ENCODE data around the gene SLC22A31. TPM values are rescaled to one million over a fixed set of nuclear protein-coding genes. Genes with fewer than 3 reads are reported as not detected.

SLC22A31 gene
- total RNA-seq, 1 experiment from 2014 or later, result 8.4 TPM

DNA sequence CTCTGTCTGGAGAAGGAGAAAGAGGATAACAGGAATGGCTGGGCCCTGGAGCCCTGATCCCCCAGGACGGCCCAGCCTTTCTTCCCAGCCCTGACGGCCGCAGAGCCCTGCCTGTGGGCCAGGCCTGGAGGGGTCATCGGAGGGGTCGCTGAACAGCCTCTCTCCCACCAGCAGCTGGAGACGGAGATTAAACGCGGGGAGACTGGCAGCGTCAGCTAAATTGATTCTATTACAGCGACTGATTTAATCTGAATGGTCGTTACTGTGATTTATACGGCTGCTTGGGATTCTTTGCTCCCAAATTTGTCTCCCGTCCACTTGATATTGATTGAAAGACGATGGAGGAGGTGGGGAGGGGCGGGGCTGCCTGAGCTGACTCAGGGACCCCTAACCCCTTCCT is 35.9 kb downstream of the SLC22A31 start:
- ChIA-PET CTCF (no interaction called here), POLR2A (ENCODE audit: unreplicated experiment) (no interaction called here)
- Histone ChIP-seq H3K36me3 (ENCODE audit: low read depth, low read length) (no peaks in the 10 kb centered on the region), H3K9me3 (ENCODE audit: low read length) (no peaks in the 10 kb centered on the region), H3F3A (ENCODE audit: low read length, unreplicated experiment) (no peaks in the 10 kb centered on the region), H3K27ac (ENCODE audit: low read length) (no peak overlapping the region), H3K4me1 (ENCODE audit: insufficient read depth, low read length) (no peaks in the 10 kb centered on the region), H2AFZ (ENCODE audit: low read length) (no peak overlapping the region), H3K9ac (ENCODE audit: low read length) (no peak overlapping the region), H3K4me3 (ENCODE audit: low read length) (no peak overlapping the region), H3K4me2 (ENCODE audit: low read length) (no peak overlapping the region), H3K27me3 (ENCODE audit: low read length) (no peaks in the 10 kb centered on the region), H3K9me2 (replicated peaks; ENCODE audit: low read length) (no peaks in the 10 kb centered on the region), H4K20me1 (ENCODE audit: low read length) (no peaks in the 10 kb centered on the region), H3K79me2 (ENCODE audit: low read length) (no peaks in the 10 kb centered on the region)
- ATAC-seq, result no peak
- BruUV-seq (replicated peaks), result no TSS peak
- intact Hi-C loops (cut with micrococcal nuclease), result loop anchor here (10.0 kb wide), 2 partner anchors 110 to 350 kb away; partner anchors contain the start of gene APRT
- no peak for TF ChIP-seq EZH2 (IDR thresholded peaks at IDR 0.05; ENCODE audit: low read length, unreplicated experiment)
- DNase-seq, result no peak

DNA sequence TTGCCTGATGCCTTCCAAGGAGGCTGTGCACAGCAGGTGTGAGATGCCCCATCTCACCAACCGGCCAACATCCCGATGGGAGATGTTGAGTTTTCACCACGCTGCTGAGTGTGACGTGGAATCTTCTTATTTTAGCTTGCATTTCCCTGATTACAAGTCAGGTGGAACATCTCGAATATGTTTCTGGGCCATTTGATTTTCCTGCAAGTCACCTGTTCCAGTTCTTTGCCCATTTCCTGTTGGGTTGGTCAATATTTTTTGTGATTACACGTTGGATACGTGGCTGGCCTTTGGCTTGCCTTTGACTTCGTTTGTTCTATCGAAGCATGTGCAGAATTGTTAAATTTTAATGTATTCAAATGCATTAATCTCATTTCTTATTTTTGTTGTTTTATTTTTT is 37.0 kb downstream of the SLC22A31 start:
- Histone ChIP-seq H3K27ac (ENCODE audit: low read length) (no peak overlapping the region), H3K9ac (ENCODE audit: low read length) (no peak overlapping the region), H3K4me3 (ENCODE audit: low read length) (no peak overlapping the region), H3K79me2 (ENCODE audit: low read length) (no peaks in the 10 kb centered on the region), H3K9me3 (ENCODE audit: low read length) (no peaks in the 10 kb centered on the region), H3F3A (ENCODE audit: low read length, unreplicated experiment) (no peaks in the 10 kb centered on the region), H3K4me1 (ENCODE audit: insufficient read depth, low read length) (no peaks in the 10 kb centered on the region), H3K36me3 (ENCODE audit: low read depth, low read length) (no peaks in the 10 kb centered on the region), H3K9me2 (replicated peaks; ENCODE audit: low read length) (no peaks in the 10 kb centered on the region), H4K20me1 (ENCODE audit: low read length) (no peaks in the 10 kb centered on the region), H3K4me2 (ENCODE audit: low read length) (no peak overlapping the region), H3K27me3 (ENCODE audit: low read length) (no peaks in the 10 kb centered on the region), H2AFZ (ENCODE audit: low read length) (no peak overlapping the region)
- TF ChIP-seq, protein P1, sequence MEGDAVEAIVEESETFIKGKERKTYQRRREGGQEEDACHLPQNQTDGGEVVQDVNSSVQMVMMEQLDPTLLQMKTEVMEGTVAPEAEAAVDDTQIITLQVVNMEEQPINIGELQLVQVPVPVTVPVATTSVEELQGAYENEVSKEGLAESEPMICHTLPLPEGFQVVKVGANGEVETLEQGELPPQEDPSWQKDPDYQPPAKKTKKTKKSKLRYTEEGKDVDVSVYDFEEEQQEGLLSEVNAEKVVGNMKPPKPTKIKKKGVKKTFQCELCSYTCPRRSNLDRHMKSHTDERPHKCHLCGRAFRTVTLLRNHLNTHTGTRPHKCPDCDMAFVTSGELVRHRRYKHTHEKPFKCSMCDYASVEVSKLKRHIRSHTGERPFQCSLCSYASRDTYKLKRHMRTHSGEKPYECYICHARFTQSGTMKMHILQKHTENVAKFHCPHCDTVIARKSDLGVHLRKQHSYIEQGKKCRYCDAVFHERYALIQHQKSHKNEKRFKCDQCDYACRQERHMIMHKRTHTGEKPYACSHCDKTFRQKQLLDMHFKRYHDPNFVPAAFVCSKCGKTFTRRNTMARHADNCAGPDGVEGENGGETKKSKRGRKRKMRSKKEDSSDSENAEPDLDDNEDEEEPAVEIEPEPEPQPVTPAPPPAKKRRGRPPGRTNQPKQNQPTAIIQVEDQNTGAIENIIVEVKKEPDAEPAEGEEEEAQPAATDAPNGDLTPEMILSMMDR (conservative IDR thresholded peaks at IDR 0.05; ENCODE audit: low read depth, low read length), result no peak
- TF ChIP-seq EZH2phosphoT487 (IDR thresholded peaks at IDR 0.05; ENCODE audit: borderline replicate concordance, low read length) (no peak), EZH2 (IDR thresholded peaks at IDR 0.05; ENCODE audit: low read length, unreplicated experiment) (no peak)
- DNase-seq (no peak), ATAC-seq (no peak)
- POLR2A ChIA-PET (ENCODE audit: unreplicated experiment), result no interaction called here
- no TSS peak for BruUV-seq (replicated peaks)
- CTCF ChIA-PET, result no interaction called here
- intact Hi-C loops (cut with micrococcal nuclease), result loop anchor here (10.0 kb wide), 2 partner anchors 108 to 348 kb away; partner anchors contain the start of gene APRT

DNA sequence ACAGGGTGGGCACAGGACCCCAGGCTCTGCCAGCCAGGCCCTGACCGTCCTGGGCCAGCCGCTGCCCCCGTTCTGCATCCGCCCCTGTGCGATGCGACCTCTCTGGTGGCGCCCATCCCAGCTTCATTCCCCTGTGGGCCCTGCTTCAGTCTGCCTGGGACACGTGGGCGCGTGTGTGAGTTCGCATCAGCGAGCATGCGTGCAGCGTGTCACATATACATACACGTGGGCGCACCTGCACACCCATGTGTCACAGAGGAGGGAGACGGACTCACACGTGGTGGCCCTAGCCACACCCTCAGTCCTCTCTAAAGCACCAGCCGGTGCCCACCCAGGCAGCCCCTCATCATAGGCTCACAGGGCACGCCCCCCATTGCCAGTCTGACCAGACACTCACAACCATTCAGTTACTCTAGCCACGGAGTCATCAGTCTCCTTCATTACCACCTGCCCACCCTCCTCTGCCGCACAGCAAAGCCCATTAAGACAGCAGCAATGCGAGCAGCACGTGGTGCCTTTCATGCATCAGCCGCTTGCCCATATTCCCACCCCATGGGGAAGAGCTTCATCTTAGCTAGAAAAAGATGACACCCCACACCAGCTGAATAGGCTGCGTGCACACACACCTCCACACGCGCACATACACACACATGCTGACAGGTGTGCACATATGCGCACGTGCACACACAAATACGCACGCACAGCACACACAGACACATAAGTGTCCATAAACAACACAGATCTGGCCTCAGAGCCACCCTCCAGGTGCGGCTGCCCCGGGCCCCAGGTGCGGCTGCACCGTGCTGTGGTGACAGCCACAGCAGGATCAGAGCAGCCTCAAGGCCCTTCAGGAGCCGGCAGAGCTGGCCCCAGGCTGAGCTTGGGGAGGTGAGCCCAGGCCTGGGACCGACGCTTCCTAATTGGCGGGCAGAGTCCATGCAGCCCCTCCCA is 38.3 kb downstream of the SLC22A31 start:
- H3K27me3 ChIP-seq (ENCODE audit: low read length), result no peaks in the 10 kb centered on the region
- no peak overlapping the region for H3K4me3 ChIP-seq (ENCODE audit: low read length)
- no peaks in the 10 kb centered on the region for H3K9me2 ChIP-seq (replicated peaks; ENCODE audit: low read length)
- H3K27ac ChIP-seq (ENCODE audit: low read length), result no peak overlapping the region
- ATAC-seq (no peak), DNase-seq (no peak)
- no peaks in the 10 kb centered on the region for H3K79me2 ChIP-seq (ENCODE audit: low read length)
- no peaks in the 10 kb centered on the region for H4K20me1 ChIP-seq (ENCODE audit: low read length)
- H3F3A ChIP-seq (ENCODE audit: low read length, unreplicated experiment), result peaks cover 7% of the 10 kb centered on the region
- POLR2A ChIA-PET (ENCODE audit: unreplicated experiment), result no interaction called here
- no peaks in the 10 kb centered on the region for H3K36me3 ChIP-seq (ENCODE audit: low read depth, low read length)
- CTCF ChIA-PET, result no interaction called here
- H3K4me1 ChIP-seq (ENCODE audit: insufficient read depth, low read length), result no peaks in the 10 kb centered on the region
- no peaks in the 10 kb centered on the region for H3K9me3 ChIP-seq (ENCODE audit: low read length)
- TF ChIP-seq, protein P1 (conservative IDR thresholded peaks at IDR 0.05; ENCODE audit: low read depth, low read length), result no peak
- TF ChIP-seq EZH2phosphoT487 (IDR thresholded peaks at IDR 0.05; ENCODE audit: borderline replicate concordance, low read length), result no peak
- TF ChIP-seq EZH2 (IDR thresholded peaks at IDR 0.05; ENCODE audit: low read length, unreplicated experiment), result no peak
- BruUV-seq (replicated peaks), result no TSS peak
- no peak overlapping the region for H3K9ac ChIP-seq (ENCODE audit: low read length)
- intact Hi-C loops (cut with micrococcal nuclease), result loop anchor here (10.0 kb wide), 2 partner anchors 107 to 347 kb away; partner anchors contain the start of gene APRT
- H2AFZ ChIP-seq (ENCODE audit: low read length), result no peak overlapping the region
- H3K4me2 ChIP-seq (ENCODE audit: low read length), result no peak overlapping the region
